Sigmoid colon (tissue), 4 donors: ENCODE data around the gene SCLY.

Source experiments
- POLR2A ChIP-seq, 2 donors: fragments of 450-650 bp; IDR thresholded peaks; one replicate each; pipeline ENCODE4 v1.6.1; 2016; ENCODE audit warnings: antibody characterized with exemption in 2 of 2, mild to moderate bottlenecking in 2 of 2, moderate library complexity in 2 of 2
- POLR2AphosphoS5 ChIP-seq, 4 donors: sonication (generic); formaldehyde crosslinking; IDR thresholded peaks; one replicate each; pipeline ENCODE4 v1.6.1; 2017; ENCODE audit warnings: antibody characterized with exemption in 4 of 4

DNA sequence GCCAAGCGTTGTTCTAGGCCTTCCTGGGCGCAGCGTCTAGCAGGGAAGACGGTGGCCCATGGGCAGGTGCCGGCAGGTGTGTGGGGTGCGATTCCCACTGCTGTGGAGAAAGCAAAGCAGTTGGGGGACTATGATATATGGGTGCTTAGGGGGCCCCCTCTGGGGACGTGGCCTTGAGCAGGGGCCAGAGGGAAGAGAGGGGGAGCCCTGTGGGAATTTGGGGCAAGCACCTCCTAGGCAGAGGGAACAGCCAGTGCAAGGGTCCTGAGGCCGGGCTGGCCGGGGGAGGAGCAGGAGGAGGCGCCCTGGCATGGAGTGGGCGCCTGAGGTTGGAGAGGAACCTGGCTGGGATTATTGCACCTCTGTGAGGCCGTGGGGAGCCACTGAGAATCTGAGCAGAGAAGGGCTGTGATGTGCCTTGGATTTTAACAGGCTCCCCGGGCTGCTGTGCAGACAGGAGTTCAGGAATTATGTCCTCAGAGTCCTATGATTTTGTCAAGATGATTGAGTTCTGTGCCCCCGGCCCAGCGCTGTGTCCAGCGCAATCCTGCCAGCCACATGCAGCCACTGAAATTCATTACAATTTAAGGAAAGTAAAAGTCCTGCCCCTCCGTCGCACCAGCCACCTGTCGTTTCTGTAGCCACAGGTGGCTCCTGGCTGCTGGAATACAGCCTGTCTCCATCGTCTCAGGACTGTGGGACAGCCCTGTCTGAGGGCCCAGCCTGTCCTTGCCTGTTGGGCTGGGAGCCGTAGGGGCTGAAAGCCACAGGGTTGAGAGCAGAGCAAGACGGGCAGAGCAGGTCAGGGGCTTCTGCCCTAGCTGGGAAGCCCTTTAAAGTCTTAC is 68.6 kb downstream of the SCLY start:
- TF ChIP-seq POLR2A (IDR thresholded peaks at IDR 0.05): no peak
- no peak for TF ChIP-seq POLR2AphosphoS5 (IDR thresholded peaks at IDR 0.05)
